Hematopoietic multipotent progenitor cell treated with erythropoietin and hydrocortisone succinate and interleukin-3 and kit ligand, for 15 days (in vitro differentiated cells): ENCODE results near the gene SYNM.

Experiments
- DNase-seq: peaks from one replicate; pipeline ENCODE4 v3.0.0-alpha.2; 2015; ENCODE audit warnings: low spot score

Gene SYNM

DNA sequence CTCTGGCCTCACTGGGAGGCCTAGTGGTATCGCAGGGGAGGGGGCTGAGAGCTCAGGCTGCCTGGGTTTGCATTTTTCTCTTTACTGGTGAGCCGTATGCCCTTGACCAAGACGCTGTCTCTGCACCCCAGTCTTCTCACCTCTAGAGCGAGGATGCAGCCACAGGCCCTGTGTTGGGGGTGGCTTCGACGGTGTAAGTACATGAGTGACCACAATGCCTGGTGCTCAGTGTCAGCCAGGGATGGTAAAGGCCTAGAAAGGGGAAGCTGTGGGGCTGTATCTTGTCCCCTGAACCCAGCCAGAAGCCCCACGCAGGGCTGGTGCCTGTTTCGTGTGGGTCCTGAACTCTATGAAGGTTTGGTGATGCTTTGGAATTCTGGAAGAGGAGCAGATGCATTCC lies 19.8 kb downstream of the SYNM start:
- no peak for DNase-seq

DNA sequence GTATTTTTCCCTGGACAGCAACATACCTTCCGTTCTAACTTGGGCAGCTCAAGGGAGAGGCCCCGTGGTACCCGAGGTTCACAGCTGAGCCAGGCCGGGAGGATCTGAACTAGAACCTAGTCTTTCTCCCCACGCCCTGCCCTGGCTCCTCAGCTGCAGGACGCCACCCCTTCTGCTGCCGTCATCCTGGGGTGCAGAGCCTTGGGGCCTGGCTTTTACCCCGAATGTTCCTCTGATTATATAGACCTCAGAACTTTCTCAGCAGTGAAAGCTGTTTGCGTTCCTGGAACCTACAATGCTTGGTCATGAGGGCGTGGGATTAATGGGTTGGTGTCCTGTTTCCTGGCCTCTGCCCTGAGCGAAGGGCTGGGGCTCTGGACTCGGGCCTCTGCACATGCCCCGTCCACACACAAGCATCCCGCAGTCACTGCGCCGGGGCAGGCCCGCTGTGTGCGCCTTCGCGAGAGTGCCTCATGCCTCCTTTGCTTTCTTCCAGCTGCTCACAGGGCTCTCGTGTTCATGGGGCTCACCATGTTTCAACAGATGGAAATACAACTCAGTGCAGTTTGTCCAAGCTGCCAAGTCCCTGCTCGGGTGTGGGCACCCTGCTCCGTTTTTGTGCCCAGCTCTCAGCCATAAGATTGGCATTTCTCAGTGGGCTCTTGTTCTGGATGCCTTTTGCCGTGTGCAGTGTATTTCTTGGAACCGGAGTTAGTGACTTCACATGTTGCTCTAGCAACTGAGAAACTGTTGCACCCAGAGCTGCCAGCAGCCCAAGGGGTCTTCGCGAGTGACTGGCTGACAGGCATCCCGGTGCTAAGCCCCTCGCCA lies 20.4 kb downstream of the SYNM start:
- DNase-seq = no peak

DNA sequence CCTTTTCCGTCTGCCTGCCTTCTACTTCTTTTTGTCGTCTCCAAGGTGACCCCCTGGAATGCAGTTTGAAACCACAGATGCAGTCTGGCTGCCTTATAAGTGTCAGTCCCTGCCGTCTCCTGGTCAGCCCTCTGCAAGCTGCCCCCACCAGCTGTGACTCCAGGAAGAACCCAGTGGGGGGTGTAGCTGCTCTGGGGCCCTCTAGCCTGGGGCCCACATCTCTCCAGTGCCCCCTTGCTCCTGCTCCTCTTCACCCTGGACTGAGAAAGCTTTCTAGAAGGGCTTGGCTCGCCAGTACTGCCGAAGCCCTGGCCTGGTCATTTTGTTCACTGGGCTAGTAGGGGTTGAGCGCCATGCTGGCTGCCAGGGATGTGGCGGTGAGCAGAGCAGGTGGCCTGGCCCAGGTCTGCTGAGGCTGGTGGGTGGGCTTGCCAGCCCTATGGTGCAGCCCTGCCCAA lies 21.3 kb downstream of the SYNM start:
- DNase-seq = no peak

DNA sequence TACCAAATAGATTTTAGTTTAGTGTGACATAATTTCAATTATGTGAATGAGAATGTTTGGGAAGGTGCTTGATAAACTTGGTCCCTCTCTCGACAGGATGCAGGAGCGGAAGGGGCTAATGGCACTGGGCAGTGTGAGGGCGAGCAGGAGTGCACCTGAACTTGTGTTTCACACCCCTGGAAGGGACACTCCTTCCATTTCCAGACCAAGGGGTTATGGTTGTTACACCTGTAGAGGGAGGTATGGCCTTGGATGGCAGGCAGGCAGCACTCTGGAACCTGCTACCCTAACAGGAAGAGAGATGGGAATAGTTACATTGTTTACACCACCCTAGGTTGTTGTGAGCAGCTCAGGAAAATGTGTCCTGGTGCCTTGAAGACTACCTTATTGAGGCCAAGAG lies 22.1 kb downstream of the SYNM start:
- no peak for DNase-seq

DNA sequence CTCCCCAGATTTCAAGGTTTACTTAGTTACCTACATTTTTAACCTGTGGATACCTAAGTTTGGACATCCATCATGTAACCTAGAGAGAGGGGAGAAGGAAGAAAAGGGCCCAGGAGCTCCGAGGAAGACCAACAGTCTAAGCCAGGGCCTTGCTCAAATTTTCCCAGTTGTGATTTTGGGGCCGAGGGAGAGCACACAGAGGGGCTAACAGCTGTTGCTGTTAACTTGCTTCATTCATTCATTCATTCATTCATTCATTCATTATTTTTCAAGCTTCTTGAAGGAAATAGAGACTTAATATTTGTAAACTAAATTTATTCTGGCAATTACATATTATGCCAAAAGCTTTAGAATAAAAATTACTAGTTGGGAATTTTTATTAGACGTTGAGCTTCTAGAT lies 22.9 kb downstream of the SYNM start:
- no peak for DNase-seq

DNA sequence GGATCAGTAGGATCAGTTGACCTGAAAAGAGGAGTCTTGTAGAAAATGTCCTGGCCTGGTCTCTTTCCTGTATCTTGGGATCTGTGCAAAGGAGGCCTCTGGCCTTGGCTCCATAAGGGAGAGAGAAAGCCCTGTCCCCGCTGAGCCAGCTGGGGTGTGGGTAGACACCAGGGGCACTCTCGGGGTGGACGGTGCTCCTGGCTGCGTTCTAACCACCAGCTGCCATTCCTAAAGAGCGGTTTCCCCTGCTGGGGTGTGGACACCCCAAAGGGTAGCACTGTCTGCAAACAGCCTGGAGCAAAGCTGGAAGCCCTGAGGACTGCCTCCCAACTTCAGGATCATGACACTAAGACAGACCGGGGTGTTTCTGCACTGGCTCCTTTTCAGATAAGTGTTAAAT lies 23.5 kb downstream of the SYNM start:
- no peak for DNase-seq

DNA sequence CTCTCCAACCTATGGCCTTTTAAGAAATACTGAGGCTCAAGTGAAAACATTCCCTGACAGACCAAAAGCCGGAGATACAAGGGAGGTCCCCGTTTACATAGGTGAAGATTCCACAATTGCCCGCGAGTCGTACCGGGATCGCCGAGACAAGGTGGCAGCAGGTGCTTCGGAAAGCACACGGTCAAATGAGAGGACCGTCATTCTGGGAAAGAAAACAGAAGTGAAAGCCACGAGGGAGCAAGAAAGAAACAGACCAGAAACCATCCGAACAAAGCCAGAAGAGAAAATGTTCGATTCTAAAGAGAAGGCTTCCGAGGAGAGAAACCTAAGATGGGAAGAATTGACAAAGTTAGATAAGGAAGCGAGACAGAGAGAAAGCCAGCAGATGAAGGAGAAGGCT lies 24.8 kb downstream of the SYNM start:
- DNase-seq = no peak

DNA sequence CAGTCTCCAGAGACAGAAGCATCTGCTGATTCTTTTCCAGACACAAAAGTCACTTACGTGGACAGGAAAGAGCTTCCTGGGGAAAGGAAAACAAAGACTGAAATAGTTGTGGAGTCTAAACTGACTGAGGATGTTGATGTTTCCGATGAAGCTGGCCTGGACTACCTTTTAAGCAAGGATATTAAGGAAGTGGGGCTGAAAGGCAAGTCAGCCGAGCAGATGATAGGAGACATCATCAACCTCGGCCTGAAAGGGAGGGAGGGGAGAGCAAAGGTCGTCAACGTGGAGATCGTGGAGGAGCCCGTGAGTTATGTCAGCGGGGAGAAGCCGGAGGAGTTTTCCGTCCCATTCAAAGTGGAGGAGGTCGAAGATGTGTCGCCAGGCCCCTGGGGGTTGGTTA lies 25.4 kb downstream of the SYNM start:
- no peak for DNase-seq

DNA sequence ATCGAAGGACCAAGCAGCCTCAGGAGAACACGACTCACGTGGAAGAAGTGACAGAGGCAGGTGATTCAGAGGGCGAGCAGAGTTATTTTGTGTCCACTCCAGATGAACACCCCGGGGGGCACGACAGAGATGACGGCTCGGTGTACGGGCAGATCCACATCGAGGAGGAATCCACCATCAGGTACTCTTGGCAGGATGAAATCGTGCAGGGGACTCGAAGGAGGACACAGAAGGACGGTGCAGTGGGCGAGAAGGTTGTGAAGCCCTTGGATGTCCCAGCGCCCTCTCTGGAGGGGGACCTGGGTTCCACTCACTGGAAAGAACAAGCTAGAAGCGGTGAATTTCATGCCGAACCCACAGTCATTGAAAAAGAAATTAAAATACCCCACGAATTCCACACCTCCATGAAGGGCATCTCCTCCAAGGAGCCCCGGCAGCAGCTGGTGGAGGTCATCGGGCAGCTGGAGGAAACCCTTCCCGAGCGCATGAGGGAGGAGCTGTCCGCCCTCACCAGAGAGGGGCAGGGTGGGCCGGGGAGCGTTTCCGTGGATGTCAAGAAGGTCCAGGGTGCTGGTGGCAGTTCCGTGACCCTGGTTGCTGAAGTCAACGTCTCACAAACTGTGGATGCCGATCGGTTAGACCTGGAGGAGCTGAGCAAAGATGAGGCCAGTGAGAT lies 26.0 kb downstream of the SYNM start:
- DNase-seq = no peak

DNA sequence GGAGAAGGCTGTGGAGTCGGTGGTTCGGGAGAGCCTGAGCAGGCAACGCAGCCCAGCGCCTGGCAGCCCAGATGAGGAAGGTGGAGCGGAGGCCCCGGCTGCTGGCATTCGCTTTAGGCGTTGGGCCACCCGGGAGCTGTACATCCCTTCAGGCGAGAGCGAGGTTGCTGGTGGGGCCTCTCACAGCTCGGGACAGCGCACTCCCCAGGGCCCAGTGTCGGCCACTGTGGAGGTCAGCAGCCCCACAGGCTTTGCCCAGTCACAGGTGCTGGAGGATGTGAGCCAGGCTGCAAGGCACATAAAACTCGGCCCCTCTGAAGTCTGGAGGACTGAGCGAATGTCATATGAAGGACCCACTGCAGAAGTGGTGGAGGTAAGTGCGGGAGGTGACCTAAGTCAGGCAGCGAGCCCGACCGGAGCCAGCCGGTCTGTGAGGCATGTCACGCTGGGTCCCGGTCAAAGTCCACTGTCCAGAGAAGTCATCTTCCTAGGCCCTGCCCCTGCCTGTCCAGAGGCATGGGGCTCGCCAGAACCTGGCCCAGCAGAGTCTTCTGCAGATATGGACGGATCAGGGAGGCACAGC lies 26.7 kb downstream of the SYNM start:
- DNase-seq = no peak

DNA sequence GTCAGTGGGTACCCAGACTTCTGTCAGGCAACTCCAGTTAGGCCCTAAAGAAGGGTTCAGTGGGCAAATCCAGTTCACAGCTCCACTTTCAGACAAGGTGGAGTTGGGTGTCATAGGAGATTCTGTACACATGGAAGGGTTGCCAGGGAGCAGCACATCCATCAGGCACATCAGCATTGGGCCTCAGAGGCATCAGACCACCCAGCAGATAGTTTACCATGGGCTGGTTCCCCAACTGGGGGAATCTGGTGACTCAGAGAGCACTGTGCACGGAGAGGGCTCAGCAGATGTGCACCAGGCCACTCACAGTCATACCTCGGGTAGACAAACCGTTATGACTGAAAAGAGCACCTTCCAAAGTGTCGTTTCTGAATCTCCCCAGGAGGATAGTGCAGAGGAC lies 27.2 kb downstream of the SYNM start:
- DNase-seq = no peak

DNA sequence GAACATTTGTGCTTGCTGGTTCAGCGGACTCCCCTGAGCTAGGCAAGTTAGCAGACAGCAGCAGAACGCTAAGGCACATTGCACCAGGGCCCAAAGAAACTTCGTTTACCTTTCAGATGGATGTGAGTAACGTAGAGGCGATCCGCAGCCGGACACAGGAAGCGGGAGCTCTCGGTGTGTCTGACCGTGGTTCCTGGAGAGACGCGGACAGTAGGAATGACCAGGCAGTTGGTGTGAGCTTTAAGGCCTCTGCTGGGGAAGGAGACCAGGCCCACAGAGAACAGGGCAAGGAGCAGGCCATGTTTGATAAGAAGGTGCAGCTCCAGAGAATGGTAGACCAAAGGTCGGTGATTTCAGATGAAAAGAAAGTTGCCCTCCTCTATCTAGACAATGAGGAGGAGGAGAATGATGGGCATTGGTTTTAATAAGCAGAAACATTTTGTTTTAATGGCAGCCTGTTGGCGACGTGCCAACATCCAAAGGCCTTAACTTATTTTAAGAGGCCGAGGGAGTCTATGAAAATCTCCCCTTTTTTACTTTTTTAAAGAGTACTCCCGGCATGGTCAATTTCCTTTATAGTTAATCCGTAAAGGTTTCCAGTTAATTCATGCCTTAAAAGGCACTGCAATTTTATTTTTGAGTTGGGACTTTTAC lies 27.9 kb downstream of the SYNM start:
- no peak for DNase-seq

DNA sequence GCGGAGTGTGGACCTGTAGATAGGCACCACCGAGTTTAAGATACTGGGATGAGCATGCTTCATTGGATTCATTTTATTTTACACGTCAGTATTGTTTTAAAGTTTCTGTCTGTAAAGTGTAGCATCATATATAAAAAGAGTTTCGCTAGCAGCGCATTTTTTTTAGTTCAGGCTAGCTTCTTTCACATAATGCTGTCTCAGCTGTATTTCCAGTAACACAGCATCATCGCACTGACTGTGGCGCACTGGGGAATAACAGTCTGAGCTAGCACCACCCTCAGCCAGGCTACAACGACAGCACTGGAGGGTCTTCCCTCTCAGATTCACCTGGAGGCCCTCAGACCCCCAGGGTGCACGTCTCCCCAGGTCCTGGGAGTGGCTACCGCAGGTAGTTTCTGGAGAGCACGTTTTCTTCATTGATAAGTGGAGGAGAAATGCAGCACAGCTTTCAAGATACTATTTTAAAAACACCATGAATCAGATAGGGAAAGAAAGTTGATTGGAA lies 29.5 kb downstream of the SYNM start:
- DNase-seq = no peak

DNA sequence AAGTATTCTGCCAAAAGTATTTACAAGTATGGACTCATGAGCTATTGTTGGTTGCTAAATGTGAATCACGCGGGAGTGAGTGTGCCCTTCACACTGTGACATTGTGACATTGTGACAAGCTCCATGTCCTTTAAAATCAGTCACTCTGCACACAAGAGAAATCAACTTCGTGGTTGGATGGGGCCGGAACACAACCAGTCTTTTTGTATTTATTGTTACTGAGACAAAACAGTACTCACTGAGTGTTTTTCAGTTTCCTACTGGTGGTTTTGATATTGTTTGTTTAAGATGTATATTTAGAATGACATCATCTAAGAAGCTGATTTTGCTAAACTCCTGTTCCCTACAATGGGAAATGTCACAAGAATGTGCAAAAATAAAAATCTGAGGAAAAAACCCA lies 30.3 kb downstream of the SYNM start:
- DNase-seq = no peak

DNA sequence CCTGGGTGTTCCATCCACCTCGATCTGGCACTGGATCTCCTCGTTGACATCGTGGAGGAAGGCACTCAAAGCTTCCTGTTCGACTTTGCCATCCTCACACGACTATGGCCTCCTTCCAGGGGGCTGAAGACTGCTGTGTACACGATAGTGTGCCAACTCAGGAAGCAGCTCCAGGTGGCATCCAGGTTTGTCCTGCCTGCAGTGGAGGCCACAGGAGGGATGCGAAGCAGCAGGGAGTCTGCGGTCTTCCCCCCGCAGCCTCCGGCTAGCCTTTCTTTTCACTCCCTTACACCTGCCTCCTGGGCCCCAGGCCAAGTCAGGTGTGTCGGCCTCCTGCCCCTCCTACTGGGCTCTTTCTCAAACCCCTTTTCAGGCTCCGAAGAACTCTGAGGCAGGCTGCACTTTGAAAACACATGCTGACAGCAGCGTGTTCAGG lies 32.2 kb downstream of the SYNM start:
- no peak for DNase-seq

DNA sequence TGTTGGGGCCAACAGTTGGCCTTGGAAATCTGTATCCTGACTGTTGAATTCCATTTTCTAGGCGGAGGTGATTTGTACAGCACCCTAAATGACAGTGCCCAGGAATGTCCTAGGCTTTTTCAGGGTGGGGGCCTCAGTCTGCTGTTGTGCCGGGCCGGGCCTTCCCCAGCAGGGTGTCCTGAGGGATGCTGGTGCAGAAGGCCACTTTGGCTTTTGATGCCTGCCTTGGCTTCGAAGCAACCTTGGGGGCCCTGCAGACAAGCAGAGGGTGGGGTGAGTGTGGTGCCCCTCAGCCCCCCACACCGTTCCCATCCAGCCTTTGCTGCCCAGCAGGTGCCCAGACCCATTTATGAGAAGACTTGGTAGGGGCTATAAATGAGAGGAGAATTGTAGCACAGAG lies 33.0 kb downstream of the SYNM start:
- DNase-seq = no peak

DNA sequence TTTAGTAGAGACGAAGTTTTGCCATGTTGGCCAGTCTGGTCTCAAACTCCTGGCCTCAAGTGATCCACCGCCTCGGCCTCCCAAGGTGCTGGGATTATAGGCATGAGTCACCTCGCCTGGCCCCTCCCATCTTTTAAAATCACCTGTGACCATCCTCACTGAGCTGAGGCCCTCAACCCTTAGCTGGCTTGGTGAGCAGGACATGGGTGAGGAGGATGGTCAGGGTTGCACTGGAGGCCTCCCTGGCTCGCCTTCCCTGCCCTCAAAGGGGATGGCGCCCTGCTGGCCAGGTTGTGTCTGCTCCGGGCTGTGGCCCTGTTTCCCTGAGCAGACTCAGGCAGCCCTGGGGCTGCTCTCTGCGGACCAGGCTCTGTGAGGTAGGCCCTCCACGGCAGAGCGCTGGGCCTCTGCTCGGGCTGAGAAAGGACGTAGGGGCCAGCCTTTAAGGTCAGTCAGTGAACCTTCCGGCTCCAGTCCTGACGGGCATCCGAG lies 33.7 kb downstream of the SYNM start:
- DNase-seq = no peak

DNA sequence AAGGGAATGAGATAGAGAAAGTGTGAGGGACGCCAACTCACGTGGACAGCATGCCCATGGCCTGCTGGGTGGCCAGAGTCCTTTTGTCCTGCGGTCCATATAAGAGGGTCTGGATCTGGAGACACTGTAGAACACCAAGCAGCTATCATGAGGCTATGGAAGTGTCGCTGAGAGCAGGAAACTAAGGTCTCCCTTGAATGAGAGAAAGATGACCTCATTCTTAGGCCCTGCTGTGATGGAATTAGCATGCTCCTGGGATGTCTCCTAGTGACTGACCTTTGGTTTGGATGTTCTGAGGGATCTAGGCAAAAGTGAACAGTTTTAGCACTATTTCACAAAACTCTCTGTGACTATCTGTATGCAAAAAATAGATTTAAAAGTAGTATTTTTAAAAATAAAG lies 34.4 kb downstream of the SYNM start:
- no peak for DNase-seq

DNA sequence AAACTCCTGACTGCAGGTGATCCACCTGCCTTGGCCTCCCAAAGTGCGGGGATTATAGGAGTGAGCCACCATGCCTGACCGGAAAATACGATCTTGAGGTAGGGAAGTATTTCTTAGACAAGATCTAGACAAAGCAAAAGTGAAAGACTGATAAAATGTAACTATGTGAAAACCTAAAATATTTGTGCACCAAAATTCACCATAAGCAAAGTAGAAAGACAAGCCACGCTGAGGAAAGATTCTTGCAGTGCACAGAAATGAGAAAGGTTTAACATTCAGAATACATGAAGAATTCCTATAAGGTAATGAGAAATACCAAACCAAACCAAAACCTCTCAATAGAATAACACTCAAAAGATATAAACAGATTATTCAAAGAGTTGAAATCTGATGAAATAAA lies 35.7 kb downstream of the SYNM start:
- no peak for DNase-seq

DNA sequence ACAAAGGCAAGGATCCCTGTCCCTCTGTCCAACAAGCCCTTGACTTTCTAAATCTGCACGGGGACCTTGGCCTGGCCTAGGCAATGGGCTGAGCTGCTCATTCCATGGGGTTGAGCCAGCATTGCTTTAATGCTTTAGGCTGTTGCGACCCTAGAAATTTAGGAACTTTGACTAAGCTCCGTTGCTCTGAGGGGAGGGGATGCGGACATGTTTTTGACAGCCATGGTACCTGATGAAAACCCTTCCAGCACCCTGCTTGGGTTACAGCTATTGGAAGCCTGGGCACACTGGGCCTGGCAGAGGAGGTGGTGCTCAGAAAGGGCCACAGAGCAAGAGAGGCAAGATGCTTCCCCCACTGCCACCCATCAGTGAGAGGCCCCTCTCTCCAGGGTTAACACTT lies 37.1 kb downstream of the SYNM start:
- no peak for DNase-seq

DNA sequence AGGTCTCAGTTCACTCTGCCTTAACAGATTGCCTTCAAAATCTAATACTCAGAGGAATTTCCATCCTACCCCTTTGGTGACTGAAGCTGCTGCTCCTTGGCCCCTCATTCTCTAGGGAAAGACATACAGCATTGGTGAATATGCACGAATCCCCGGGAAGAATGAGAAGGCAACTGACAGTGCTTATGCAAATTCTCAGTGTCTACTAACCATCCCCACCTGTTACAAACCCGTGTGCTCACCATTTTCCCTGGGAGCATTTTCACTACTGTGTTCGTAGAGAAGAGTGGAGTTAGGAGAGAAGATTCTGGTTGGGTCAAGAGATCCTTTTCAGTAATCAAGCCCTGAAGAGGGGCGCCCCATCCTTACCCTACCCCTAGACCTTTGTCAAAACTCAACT lies 37.7 kb downstream of the SYNM start:
- no peak for DNase-seq

DNA sequence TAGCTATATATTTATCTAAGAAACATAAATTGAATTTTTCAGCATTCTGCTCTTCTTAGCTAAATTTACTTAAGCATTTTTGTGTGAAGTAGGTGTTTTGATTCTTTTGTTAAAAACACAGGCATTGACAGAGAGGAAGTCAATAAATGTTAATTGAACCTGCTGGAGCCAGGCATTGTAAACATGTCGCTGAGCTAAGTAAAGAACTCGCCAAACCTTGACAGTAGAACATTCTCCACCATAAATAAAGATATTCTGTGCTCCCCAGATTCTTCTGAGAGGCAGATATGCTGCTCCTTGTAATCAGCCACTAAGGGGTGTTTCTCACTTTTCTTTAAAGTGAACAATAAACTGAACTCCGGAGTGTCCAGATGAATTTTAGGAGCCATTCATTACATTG lies 38.4 kb downstream of the SYNM start:
- DNase-seq = no peak
